ENCODE data around the gene FYN.

DNA sequence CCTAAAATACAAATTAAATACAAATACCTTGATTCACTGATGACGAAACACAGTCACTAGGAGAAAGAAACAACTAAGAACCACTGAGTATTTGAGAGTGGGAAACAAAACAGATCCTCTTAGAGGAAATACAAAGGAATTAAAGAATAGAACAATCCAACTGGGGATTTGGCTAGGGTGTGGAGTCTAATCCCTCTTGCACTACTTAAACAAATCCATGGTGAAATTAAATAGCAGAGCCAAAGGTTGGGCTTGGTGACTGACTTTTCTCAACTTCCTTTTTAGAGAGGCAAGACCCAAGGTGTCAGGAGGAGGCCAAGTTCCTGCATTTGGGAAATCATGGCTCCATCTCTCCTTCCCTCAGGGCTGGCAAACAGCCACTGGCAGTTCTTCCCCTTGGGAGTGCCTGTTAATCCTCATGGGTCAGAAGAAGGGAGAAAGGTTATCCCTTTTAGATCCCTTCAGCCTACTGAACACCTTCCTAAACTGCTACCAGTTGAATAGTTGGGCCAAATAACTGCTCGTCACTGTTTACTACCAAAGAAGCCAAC is 166.3 kb downstream of the FYN start:
- TF ChIP-seq EZH2 (IDR thresholded peaks at IDR 0.05) (no peak), FOXP2 (optimal IDR thresholded peaks at IDR 0.05; ENCODE audit: control extremely low read depth, extremely low read length, insufficient read depth) (no peak), POLR2AphosphoS5 (IDR thresholded peaks at IDR 0.05; ENCODE audit: borderline replicate concordance, low read depth, low read length) (no peak)
